ENCODE data around the gene EIF5B.

GRCh38 chr2:99448556-99448955, 111.4 kb downstream of the EIF5B start:
- no peak for TF ChIP-seq POLR2A (IDR thresholded peaks at IDR 0.05)
- TF ChIP-seq, protein P1, sequence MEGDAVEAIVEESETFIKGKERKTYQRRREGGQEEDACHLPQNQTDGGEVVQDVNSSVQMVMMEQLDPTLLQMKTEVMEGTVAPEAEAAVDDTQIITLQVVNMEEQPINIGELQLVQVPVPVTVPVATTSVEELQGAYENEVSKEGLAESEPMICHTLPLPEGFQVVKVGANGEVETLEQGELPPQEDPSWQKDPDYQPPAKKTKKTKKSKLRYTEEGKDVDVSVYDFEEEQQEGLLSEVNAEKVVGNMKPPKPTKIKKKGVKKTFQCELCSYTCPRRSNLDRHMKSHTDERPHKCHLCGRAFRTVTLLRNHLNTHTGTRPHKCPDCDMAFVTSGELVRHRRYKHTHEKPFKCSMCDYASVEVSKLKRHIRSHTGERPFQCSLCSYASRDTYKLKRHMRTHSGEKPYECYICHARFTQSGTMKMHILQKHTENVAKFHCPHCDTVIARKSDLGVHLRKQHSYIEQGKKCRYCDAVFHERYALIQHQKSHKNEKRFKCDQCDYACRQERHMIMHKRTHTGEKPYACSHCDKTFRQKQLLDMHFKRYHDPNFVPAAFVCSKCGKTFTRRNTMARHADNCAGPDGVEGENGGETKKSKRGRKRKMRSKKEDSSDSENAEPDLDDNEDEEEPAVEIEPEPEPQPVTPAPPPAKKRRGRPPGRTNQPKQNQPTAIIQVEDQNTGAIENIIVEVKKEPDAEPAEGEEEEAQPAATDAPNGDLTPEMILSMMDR (IDR thresholded peaks at IDR 0.05): no peak

All from esophagus squamous epithelium (tissue), 4 donors.